ENCODE results near the gene PIMREG.

The PIMREG gene

GRCh38 chr17:6461792-6462524 is 17.7 kb downstream of the PIMREG start:
- DNase-seq (ENCODE audit: low read depth): peak; percentile 20

GRCh38 chr17:6462692-6463091 is 18.4 kb downstream of the PIMREG start:
- DNase-seq (ENCODE audit: low read depth): no peak

DNA sequence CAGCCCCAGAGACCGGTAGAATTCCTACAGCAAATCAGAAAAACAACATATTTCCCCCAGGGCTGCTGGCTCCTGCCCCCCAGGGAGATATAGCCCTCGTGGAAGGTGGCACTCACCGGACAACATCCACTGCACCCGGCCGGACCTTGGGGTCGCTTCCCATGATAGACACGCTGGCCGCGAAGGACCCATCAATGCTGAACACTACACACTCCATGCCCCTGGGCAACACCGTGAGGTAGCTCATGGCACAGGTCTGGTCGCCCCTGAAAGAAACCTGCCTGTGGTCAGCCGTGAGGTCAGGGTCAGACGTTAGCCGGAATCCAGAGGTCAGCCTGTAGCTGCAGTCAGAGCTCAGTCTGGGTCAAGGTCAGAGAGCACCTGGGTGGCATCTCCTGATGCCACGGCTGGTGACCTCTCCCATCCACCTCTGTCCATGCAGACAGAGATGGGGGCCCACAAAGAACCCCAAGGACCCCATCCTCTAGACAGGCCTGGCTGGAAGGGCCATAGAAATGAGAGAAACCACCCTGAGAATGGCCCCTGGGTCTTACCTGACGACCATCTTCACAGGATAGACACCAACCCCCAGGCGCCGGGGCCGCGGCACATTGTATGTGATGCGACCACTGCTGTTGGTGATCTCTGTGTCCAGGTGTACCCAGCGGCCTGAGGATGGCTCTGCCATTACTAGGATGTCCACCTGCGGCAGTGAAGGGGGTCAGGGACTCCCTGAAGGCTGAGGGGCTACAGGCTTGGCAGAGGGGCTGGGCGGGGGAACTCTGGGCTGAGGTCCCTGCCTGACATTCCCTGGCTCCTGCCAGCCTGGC is 19.6 kb downstream of the PIMREG start:
- DNase-seq (ENCODE audit: low read depth): no peak

GRCh38 chr17:6464446-6465041 is 20.3 kb downstream of the PIMREG start:
- DNase-seq (ENCODE audit: low read depth): peak; percentile 34

DNA sequence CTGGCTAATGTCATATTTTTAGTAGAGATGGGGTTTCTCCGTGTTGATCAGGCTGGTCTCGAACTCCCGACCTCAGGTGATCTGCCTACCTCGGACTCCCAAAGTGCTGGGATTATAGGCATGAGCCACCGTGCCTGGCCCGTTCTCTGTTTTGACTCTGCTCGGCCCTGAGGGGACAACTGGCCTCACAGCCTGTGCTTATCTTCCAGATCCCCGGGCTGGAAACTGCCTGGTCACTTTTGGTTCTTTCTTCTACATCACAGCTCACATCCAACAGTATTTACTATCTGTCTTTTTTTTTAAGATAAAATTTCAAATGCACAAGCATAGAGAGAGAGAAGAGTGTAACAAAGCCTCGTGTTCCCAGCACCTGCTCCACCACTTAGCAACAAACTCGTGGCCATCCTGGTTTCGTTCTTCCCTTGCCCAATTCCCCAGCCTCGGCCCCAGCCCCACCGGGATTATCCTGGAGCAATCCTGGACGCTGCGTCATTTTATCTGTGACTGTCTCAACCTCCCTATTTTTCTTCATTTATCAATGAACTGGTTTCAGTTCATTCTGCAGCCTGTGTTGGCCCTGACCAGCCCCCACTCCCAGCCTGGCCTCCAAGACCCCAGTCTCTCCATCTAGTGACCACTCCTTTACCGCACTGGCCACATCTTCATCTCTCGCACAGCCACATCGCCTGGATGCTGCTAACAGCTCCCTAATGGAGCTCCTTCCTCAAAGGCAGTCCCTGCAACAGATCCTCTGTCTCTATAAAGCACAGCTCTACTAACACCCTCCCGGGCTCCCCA is 21.1 kb downstream of the PIMREG start:
- no peak for DNase-seq (ENCODE audit: low read depth)

GRCh38 chr17:6467567-6467966 is 23.3 kb downstream of the PIMREG start:
- no peak for DNase-seq (ENCODE audit: low read depth)

DNA sequence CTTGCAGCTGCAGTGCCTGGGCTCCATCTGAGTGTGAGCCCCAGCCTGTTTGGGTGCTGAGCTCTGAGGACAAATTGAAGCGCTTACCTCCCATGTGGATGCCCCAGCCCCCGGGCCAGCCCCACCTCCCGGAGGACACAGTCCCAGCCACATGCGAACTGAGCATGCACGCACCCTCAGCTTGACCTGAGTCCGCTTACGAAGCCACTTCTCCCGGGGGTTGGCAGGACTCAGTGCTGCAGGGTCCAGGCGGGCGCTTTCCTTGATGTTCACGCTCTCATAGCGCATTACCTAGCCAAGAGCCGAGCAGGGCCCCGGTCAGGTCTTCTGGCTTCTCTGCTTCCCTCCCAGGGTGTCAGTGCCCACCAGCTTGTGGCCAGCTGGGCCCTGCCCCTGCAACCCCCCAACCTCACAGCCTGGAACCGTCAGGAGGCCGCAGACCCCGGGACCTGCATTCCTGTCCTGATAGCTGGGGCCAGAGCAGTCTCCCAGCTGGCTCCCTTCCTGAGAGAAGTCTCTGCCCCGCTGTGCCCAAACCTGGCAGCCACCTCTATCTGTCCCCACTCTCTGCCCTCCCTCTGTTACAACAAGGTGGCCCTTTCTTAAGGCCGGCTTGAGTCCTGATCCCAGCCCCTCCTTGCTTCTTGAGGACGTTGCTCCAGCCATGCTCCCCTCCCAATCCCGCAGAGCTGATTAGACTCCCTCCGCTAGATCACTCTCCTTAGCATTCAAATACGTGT is 24.0 kb downstream of the PIMREG start:
- no peak for DNase-seq (ENCODE audit: low read depth)

DNA sequence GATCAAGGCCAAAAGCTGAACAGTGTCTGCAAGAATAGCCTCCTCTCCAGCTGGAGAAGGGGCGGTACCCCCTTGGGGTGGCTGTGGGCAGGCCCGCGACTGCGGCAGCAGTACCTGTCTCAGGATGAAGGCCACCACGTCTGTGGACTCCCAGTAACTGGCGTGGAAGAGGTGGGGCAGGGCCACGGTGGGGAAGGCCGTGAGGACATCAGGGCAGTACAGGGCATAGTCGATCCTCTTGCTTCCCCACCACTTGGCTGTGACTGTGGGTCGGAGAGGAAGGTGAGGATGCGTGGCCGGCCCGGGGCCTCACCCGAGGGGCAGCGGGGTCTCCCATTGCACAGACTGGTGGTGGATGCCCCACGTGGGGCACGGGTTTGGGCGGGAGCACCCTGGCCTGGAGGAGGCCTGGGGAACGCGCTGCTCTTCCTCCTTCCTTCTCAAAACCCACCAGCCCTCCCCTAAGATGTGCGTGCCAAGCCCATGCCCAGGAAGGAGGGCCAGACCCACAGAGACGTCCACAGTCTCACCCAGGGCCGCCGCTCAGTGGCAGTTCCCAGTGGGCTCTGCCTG is 26.0 kb downstream of the PIMREG start:
- no peak for DNase-seq (ENCODE audit: low read depth)

DNA sequence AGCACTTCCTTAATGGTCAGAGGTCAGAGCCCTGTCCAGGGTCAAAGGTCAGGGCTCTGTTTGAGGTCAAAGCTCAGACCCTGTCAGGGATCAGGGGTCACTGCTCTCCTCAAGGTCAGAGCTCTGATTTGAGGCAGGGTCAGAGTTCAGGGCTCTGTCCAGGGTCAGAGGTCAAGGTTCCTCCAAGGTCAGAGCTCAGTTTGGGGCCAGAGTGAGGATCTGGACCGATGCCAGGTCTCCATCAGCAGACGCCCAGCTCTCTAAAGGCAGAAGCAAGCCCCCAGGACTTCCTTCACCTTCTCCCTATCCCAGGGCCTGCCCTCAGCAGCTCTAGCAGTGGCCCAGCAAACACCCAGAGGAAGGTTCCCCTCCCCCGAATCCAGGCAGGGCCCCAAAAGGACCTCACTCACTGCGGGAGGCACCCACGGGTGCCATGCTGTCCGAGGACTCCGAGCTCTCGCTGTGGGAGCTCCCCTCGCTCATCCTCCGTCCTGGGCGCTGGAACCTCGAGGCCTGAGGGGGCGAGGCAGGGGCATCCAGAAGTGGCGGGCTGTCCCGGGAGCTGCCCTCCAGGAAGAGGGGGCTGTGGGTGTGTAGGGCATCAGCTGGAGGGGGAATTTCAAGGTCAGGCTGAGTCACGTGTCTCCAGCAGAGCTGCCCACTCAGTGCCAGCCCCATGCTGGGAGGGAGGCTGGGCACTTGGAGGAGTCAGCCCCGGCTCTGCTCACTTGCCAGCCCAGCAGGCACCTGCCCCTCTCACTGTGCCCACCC is 26.7 kb downstream of the PIMREG start:
- no peak for DNase-seq (ENCODE audit: low read depth)

DNA sequence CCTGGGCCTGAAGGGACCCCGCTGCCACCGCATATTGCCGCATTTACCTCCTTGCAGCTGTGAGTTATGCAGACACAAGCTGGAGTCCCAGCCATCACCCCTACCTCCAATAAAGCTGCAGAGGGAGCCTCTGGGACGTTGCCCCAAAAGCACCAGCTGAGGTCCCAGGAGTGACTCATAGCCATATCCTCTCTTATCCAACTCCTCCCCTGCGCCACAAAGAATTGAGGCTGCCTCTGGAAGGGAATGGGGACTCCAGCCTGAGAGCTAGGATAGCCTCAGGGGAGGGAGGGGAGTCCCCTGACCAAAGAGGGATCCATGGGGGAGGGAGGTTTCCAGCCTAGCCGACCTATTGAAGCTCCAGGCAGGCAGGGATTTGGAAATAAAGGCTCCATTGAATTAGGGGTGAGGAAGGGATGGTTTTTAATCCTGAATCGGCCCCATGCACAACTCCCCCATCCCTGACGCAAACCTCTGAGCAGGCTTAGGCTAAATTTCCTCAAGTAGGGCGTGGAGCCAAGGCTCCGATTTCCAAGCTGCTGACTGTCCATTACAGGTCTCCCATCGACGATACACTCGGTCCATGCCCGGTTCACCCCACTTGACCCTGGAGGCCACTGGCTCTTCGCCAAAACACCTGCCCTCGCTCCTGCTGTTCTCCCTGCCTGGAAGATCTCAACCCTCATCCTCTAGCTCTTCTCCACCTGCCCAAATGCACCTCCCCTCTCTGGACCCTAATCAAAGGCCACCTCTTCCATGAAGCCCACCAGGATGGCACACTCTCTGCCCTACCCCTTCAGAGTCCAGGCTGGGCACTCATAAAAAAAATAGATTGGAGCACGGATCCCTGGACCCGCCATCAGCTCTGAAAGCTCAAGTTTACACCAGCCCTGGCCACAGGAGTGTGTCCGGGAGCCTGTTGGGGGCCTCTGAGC is 27.5 kb downstream of the PIMREG start:
- DNase-seq (ENCODE audit: low read depth): peak; percentile 55

DNA sequence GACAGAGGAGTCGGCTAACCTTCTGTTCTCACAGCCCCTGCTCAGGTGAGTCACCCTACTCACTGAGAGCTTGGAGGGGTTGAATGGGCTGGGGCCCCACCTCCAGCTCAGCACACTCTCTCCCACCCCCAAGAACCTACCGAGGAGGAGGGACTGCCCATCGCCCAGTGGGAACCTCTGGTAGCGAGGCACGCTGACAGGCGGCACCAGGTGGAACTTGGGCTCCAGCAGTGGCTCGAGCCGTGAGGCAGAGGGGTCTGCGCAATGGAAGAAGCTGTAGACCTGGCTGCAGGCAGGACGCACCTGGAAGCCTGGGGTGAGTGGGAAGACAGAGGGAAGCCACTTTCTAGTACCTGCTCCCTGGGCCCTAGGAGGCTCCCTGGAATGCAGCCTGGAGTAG is 28.3 kb downstream of the PIMREG start:
- DNase-seq (ENCODE audit: low read depth): no peak

DNA sequence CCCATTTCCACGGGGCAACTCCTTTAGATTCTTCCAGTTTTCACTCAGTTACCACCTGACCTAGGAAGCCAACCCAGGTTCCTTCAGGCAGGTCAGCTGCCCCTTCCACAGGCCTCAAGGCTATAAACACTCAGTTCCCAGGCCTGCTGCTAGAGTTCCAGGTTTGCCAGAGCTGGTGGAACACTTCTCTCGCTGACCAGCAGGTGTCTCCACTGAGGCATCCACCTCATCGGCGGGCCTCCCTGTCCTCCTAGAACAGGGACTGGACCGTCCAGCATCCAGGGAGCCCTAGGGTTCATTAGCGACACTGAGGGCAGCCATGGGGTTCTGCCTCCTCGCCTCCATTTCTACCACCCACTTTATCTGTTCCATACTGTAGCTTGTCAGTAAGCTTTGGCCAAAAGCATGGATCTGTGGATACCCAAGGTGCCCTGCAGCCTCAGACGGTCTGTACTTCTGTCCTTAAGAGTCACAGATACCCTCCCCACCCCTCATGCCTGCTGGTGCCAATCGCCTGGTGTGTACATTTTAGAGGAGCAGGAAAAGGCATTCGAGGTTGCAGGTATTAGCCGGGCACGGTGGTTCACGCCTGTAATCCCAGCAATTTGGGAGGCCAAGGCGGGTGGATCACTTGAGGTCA is 29.0 kb downstream of the PIMREG start:
- DNase-seq (ENCODE audit: low read depth): peak; percentile 71

DNA sequence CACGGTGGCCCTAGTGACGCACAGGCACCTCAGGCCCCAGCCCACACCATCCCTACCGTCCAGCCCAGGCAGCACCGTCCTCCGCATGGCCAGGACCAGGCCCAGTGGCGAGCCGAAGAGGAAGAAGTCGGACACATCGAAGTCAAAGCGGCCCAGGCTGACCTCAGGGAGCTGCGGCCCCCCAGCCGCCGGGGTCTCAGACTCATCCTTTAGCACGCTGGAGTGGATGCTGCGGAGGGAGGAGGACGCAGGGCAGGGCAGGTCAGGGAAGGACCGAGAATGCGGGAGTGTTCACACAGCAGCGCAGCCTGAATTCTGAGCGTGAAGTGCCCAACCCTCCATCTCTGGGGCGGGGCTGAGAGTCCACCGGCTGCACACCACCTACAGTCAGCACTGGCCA is 30.1 kb downstream of the PIMREG start:
- DNase-seq (ENCODE audit: low read depth): no peak

DNA sequence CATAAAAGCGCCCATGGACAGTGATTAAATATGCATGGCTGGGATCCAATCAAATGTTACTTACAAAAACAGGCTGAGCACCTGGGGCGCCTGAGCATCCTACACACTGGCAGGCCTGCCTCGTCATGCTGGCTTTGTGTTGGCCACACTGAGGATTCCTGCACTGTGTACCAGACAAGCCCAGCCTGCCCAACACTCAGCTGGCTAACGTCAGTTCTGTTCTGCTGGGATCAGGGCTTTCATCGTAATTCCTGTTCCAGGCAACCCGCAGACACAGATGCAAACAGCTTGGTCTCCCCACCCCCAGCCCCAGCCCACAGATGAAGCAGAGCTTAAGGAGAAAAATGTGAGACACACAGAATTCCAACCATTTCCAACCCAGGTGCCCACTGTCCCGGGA is 30.7 kb downstream of the PIMREG start:
- DNase-seq (ENCODE audit: low read depth): peak; percentile 90

DNA sequence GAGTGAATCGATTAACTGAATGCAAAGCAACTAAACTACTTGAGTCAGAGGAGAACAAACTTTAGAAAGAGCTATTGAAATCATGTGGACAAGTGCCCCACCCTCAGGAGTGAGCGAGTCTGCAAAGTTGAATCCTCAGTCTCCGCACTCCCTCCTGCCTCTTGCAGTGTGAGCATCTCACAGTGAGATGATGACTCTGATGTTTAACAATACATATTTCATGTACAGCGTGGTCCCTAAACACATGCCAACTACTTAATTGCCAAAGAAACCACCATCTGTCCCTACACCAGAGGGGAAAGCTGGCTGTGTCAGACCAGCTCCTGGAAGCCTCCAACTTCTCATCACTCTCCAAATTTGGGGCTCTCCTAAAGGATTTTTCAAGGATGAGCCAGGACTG is 31.2 kb downstream of the PIMREG start:
- DNase-seq (ENCODE audit: low read depth): no peak

DNA sequence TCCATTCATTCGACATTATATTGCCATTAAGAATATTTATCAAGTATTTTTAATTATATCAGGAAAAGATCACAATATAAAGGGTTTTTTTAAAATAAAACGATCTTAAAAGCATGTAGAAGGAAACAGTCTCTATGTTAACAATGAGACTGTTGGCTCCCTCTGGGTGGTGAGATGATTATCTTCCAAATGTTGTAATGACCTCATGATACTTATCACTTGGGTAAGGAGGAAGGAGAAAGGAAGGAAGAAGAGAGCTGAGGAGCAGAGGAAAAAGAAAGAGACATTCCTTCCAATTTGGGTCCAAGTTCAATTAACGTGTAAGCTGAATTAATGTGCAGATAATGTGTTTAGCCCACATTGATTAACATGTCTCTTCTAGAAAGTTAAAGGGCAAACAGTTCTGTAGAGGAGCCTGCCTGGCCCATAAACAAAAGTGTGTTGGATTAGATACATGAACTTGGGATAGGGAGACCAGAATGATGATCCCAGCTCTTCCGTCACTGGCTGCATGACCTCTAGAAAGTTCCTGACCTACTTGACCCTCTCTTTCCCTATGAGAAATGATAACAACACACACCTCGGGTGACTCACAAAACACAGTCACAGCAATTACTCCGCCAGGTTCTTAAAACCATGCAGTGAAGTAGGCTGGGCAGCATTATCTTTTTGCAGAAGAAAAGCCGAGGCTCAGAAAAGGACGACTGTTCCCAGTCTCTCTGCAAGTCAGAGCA is 32.0 kb downstream of the PIMREG start:
- peak; percentile 26 for DNase-seq (ENCODE audit: low read depth)

DNA sequence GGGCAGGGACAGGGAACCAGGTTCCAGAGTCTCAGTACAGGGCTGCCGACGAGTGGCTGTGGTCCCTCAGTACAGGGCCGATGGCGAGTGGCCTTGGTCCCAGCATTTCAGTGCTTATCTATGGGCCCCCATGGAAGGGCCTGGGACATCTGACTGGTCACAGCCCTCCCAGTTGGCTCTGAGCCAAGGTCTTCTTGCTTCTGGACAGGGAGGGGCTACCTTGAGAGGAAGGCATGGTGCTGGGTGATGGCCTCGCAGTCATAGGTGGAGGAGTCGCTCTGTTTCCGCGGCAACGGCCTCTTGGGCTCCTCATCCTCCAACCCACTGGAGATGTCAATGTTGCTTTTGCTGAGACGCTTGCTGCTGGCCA is 32.5 kb downstream of the PIMREG start:
- DNase-seq (ENCODE audit: low read depth): peak; percentile 24

DNA sequence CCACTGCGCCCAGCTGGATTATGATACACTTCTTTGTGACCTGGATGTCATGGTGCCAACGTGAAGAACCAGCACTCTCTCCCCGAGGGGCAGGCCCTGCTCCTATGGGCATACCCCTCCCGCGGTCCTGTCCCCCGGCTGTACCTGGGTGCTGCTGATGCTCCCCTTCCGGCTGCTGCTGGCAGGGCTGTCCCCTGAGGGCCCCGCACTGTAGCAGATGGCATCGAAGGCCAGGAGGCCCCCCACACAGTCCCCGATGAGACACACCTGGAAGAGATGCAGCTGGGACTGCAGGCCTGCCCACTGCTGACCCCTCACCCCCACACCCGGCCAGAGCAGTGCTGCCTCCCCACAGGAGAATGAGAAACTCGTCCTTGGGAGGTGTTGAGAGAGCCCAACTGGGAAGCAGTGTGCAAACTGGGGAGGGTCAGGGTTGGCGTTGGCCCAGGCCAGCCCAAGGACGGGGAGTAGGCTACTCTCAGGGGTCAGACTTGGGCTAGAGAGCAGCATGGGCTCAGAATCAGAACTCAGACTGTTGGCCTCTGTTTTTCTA is 33.7 kb downstream of the PIMREG start:
- no peak for DNase-seq (ENCODE audit: low read depth)

All from amniotic epithelial cell (primary cell).